GM15510 (cell line): ENCODE measurements around the gene PA2G4.

ENCODE experiments used
- POLR2A ChIP-seq: IDR thresholded peaks from 3 replicates; pipeline ENCODE4 v1.6.1; 2011; ENCODE audit warnings: borderline replicate concordance; ENCODE audit not compliant: insufficient read length; ENCODE audit errors: extremely low read depth

Gene PA2G4

GRCh38 chr12:56117778-56118687 lies 13.7 kb downstream of the PA2G4 start, which contains the start of gene ZC3H10:
ZC3H10 (plus strand) TSS chr12:56118266; CDS start chr12:56120563, 2,297 bp downstream.
- peak; percentile 94 for TF ChIP-seq POLR2A

- TF ChIP-seq POLR2A, result no peak
These were observed 14.5 kb downstream of the PA2G4 start for GRCh38 chr12:56118688-56119357.

- no peak for TF ChIP-seq POLR2A
These were observed 15.0 kb downstream of the PA2G4 start for GRCh38 chr12:56119361-56119796.

- TF ChIP-seq POLR2A, result no peak
These were observed 15.9 kb downstream of the PA2G4 start for GRCh38 chr12:56120158-56120846.

DNA sequence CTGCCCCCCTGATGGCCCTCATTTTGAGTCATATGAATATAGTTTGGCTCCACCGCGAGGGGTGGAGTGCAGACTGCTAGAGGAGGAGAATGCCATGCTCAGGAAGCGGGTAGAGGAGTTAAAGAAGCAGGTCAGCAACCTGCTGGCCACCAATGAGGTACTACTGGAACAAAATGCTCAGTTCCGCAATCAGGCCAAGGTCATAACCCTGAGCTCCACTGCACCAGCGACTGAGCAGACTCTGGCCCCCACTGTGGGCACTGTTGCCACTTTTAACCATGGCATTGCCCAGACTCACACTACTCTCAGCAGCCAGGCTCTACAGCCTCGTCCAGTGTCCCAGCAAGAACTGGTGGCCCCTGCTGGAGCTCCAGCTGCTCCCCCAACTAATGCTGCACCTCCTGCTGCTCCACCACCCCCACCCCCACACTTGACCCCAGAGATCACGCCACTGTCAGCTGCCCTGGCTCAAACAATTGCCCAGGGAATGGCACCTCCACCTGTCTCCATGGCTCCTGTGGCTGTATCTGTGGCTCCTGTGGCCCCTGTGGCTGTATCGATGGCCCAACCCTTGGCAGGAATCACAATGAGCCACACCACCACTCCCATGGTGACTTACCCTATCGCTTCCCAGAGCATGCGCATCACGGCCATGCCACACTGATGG lies 17.0 kb downstream of the PA2G4 start:
- no peak for TF ChIP-seq POLR2A

DNA sequence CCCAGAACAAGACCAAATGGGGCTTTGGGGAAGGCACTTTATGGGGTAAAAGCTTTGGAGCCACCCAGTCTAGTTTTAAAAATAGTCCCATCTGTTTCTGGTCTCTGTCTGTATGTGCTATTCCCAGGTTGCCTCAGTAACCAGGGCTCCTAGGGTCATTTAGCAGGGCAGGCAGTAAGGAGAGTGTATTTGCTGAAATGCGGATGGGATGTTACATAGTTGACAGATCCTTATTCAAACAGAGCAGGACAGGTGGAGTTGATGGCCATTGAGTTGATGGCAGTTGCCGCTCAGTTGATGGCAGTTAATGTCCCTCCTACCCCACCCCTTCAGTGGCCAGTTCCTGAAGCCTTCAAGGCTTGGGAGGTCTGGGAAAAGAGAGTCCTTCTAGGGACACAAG lies 18.3 kb downstream of the PA2G4 start:
- no peak for TF ChIP-seq POLR2A

- TF ChIP-seq POLR2A, result no peak
These were observed 19.8 kb downstream of the PA2G4 start for GRCh38 chr12:56124133-56124532.

- TF ChIP-seq POLR2A, result no peak
These were observed 22.4 kb downstream of the PA2G4 start for GRCh38 chr12:56126732-56127239.

DNA sequence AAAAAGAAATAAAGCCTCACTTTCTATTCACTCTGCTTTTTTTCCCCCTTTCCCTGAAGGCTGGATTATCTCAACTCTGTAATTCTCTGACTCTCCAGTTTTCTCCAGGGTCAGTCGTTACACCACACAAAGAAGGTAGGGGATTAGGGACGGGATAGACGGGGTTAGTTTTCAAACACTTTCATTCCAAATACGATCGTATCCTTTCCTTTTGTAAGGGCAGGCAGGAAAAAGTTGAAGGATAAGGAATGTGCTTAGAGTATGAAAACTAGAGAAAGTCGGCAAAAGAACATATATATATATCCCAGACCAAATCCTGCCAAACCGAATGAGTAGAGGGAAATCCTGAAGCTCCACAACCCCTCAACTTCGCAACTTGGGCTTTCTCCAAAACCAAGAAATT lies 23.1 kb downstream of the PA2G4 start:
- TF ChIP-seq POLR2A, result no peak

GRCh38 chr12:56127888-56128669 lies 23.7 kb downstream of the PA2G4 start, which contains the start of gene ESYT1:
ESYT1 (plus strand) TSS chr12:56128267; CDS start chr12:56128320, 53 bp downstream.
- TF ChIP-seq POLR2A, result peak; percentile 71

- TF ChIP-seq POLR2A, result no peak
These were observed 24.4 kb downstream of the PA2G4 start for GRCh38 chr12:56128670-56129205.

DNA sequence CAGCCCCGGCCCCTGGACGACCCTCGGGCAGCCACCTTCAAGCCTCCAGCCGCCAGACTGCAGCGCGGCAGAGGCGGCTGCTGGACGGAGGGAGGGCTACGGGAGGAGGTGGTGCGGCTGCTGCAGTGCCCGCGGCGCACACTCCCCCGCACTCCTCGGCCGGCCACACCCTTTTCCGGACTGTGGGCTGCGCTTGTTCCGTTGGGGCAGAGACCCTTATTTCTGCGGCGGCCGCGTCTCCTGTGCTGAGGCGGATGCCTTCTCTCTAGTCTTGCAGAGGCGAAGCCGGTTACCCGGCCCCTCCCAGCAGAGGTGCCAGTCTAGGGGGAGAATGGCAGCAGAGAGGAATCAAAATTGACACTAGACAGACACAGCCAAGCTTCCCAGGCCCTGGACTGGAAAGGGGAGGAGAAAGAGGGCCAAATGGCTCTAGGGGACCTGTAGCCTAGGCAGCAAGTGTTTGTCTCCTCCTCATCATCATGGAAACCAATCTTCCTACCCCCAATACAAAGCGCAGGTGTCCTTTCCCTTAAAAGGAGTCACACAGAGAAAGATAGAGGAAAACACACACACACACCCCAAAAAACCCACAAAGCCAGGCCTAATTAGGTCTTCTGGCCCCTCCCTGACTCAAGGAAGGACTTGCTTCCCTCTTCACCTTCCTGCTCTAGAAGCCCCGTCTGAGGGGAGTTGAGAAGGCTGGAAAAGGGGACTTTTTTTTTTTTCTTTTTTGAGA lies 25.0 kb downstream of the PA2G4 start:
- peak; percentile 69 for TF ChIP-seq POLR2A
